ENCODE measurements around the gene IKZF2. TPM values are rescaled to one million over a fixed set of nuclear protein-coding genes. Genes with fewer than 3 reads are reported as not detected.

Gene IKZF2
- total RNA-seq, 2 donors from 2014 or later: 4.5 to 4.8 TPM

DNA sequence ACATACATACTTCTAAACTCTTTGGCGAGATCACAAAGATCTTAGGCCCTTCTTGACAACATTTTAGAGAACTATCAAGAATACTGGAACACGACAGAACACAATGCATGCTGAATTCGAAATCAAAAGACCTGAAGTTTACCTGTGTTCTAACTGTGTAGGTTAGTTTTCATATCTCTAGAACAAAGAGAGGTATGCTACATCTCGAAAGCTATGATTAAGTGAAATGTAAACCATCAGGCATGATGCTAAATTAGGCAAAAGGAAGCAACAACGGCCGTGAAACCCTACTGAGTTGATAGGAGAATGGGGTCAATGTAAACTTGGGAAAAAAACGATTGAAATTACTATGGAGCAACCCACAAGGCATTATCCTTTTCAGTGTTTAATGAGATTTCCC, 43.7 kb downstream of the IKZF2 start:
- H3K9me3 ChIP-seq: no peaks in the 10 kb centered on the region
- H3K9ac ChIP-seq (ENCODE audit: low read depth in 2 of 2, low read length in 2 of 2): no peak overlapping the region
- H3K4me3 ChIP-seq: no peak overlapping the region
- H3K27ac ChIP-seq: no peak overlapping the region
- H3K36me3 ChIP-seq: no peaks in the 10 kb centered on the region
- TF ChIP-seq, protein P1, sequence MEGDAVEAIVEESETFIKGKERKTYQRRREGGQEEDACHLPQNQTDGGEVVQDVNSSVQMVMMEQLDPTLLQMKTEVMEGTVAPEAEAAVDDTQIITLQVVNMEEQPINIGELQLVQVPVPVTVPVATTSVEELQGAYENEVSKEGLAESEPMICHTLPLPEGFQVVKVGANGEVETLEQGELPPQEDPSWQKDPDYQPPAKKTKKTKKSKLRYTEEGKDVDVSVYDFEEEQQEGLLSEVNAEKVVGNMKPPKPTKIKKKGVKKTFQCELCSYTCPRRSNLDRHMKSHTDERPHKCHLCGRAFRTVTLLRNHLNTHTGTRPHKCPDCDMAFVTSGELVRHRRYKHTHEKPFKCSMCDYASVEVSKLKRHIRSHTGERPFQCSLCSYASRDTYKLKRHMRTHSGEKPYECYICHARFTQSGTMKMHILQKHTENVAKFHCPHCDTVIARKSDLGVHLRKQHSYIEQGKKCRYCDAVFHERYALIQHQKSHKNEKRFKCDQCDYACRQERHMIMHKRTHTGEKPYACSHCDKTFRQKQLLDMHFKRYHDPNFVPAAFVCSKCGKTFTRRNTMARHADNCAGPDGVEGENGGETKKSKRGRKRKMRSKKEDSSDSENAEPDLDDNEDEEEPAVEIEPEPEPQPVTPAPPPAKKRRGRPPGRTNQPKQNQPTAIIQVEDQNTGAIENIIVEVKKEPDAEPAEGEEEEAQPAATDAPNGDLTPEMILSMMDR (IDR thresholded peaks at IDR 0.05): no peak
- no peak for DNase-seq
- intact Hi-C loops (cut with DNase I): no loop called here
- H3K27me3 ChIP-seq: no peaks in the 10 kb centered on the region
- H3K4me1 ChIP-seq: no peaks in the 10 kb centered on the region

DNA sequence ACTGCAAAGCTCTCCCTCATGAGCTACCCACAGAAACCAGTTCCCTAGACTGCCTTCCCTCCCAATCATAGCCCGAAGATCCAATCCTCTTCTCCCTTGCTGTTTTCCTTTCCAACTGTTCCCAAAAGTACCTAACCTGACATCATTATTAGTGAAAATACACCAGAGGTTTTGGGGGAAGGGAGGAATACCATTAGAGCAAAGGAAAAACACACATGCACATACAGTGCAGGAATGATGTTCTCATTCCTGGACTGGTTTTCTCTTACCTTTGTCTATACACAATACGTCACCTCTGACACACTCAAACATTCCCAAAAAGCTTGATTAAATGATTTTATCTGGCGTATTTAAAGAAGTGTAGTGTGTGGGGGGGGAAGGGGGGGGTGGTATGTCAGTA, 46.2 kb downstream of the IKZF2 start:
- no peak for DNase-seq
- H3K4me1 ChIP-seq: no peaks in the 10 kb centered on the region
- no peak overlapping the region for H3K4me3 ChIP-seq
- H3K9ac ChIP-seq (ENCODE audit: low read depth in 2 of 2, low read length in 2 of 2): no peak overlapping the region
- no peak overlapping the region for H3K27ac ChIP-seq
- intact Hi-C loops (cut with DNase I): no loop called here
- no peaks in the 10 kb centered on the region for H3K27me3 ChIP-seq
- no peaks in the 10 kb centered on the region for H3K36me3 ChIP-seq
- no peaks in the 10 kb centered on the region for H3K9me3 ChIP-seq
- TF ChIP-seq, protein P1 (IDR thresholded peaks at IDR 0.05): no peak

DNA sequence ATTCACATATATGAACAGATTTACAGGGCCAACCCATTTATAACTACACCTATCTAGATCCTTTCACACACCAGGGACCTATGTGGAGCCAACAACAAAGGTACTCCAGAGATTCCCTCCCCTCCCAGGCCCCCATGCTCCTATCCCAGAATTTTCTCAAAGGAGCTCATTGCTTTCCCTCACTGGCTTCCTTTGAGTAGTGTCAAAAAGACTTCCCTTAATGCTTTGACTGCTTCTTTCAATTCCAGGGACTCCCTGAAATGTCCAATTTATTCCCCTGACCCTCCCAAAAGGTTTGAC, 46.6 kb downstream of the IKZF2 start:
- H3K27ac ChIP-seq: no peak overlapping the region
- no peak overlapping the region for H3K9ac ChIP-seq (ENCODE audit: low read depth in 2 of 2, low read length in 2 of 2)
- H3K9me3 ChIP-seq: no peaks in the 10 kb centered on the region
- no peaks in the 10 kb centered on the region for H3K4me1 ChIP-seq
- no peak overlapping the region for H3K4me3 ChIP-seq
- intact Hi-C loops (cut with DNase I): no loop called here
- DNase-seq: no peak
- TF ChIP-seq, protein P1 (IDR thresholded peaks at IDR 0.05): no peak
- no peaks in the 10 kb centered on the region for H3K27me3 ChIP-seq
- no peaks in the 10 kb centered on the region for H3K36me3 ChIP-seq

DNA sequence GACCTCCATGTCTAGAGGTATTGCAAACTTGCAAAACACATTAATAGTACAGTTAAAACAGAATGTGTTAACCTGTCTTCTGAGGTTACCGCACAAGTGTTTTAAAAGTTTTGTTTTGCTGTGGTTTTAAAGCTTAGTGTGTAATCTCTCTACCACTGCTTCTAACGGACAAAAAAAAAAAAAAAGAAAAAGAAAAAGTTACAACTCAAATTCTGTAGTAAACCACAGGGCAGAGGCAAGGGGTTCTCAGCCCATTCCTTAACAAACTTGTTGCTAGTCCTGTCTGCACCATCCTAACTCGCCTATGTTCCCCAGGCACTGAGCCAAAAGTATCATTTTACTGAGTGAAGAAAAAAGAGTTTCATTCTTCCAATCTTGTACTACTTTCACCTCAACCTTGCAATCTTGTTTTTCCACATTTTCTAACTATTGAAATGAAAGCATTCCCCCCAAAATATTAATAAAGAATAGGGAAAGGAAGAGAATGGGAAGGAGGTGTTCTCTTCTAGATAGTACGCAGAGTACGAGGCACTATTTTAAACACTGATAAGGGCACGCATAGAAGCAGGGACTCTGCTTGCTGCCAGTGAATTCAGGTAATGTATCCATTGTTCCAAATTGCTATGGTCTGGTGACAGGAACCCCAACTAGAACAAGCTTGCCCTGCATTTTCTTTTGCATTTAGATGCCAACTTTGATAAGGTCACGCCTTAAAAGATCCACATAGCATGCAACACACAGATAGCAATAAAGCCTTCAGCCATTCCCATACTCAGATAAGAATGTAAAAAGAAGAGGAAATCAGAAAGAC, 47.1 kb downstream of the IKZF2 start:
- Histone ChIP-seq H3K27me3 (no peaks in the 10 kb centered on the region), H3K9me3 (no peaks in the 10 kb centered on the region), H3K27ac (no peak overlapping the region), H3K4me3 (no peak overlapping the region), H3K4me1 (no peaks in the 10 kb centered on the region), H3K9ac (ENCODE audit: low read depth in 2 of 2, low read length in 2 of 2) (no peak overlapping the region), H3K36me3 (no peaks in the 10 kb centered on the region)
- TF ChIP-seq, protein P1 (IDR thresholded peaks at IDR 0.05): no peak
- intact Hi-C loops (cut with DNase I): no loop called here
- no peak for DNase-seq

DNA sequence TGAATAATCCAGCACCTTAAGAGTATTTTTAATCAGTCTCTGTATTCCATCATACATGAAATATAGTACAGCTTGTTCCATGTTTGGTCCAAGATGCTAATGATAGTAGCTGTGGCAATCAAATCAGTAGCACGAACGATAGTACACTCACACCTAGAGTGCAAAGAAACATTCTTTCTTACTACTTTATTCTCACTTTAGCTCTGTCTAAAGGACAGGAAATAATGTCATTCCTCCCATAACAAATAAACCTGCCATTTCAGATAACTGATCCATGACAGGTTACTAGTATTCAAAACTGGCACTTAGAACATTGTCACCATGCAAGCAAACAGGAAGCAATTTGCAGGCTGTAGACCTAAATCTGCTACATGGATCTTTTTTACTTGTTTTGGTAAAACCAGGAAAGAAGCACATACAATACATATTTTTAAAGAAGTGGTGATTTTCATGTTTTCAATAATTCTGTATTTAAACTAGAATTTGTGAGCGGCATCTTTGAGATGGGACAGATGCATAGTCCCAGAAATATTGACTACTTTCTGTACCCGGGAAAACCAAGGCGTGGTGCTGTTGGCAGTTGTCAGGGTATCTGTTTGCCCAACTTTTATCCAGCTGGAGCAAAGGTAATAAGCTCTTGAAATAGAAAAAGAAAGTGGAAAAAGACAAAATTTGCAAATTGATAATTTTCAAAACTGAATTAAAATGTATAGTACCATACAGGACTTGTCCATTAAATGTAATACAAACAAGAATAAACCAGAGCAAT, 49.5 kb downstream of the IKZF2 start:
- no peak overlapping the region for H3K9ac ChIP-seq (ENCODE audit: low read depth in 2 of 2, low read length in 2 of 2)
- no peak overlapping the region for H3K27ac ChIP-seq
- no peak overlapping the region for H3K4me3 ChIP-seq
- no peaks in the 10 kb centered on the region for H3K9me3 ChIP-seq
- intact Hi-C loops (cut with DNase I): no loop called here
- H3K27me3 ChIP-seq: no peaks in the 10 kb centered on the region
- TF ChIP-seq, protein P1 (IDR thresholded peaks at IDR 0.05): no peak
- no peaks in the 10 kb centered on the region for H3K4me1 ChIP-seq
- no peaks in the 10 kb centered on the region for H3K36me3 ChIP-seq
- no peak for DNase-seq
